NCI-H1417 treated with DMSO at 0.1 percent for 48 hours (cell line): ENCODE data around the gene PITPNM1.
"Not testable (repeated sequence)": the region's sequence is repeated elsewhere in the genome, so short reads cannot be mapped to it uniquely, and the experiment has no call there.

ENCODE experiments used
- DNase-seq: peaks from one replicate; lab custom pipeline; 2025; lab: John Stamatoyannopoulos, UW

The PITPNM1 gene

GRCh38 chr11:67504950-67505581 is at the start of gene PITPNM1:
TSS of gene PITPNM1 (minus strand) at chr11:67505363. CDS start at chr11:67504180, 1,183 bp downstream.
- no peak for DNase-seq

GRCh38 chr11:67551697-67552096 is 46.5 kb upstream of the PITPNM1 start:
- DNase-seq = not testable (repeated sequence)

DNA sequence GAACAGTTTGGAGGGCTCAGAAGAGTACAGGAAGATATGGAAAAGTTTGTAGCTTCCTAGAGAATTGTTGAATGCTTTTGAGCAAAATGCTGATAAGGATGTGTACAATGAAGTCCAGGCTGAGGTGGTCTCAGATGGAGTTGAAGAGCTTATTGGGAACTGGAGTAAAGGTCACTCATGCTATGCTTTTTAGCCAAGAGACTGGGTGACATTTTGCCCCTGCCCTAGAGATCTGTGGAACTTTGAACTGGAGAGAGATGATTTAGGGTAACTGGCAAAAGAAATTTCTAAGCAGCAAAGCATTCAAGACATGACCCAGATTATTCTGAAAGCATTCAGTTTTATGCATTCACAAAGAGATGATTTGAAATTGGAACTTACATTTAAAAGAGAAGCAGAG is 46.0 kb upstream of the PITPNM1 start:
- no peak for DNase-seq

GRCh38 chr11:67548555-67549110 is 43.5 kb upstream of the PITPNM1 start:
- no peak for DNase-seq

- not testable (repeated sequence) for DNase-seq
Observed at GRCh38 chr11:67548112-67548511, 42.9 kb upstream of the PITPNM1 start.

DNA sequence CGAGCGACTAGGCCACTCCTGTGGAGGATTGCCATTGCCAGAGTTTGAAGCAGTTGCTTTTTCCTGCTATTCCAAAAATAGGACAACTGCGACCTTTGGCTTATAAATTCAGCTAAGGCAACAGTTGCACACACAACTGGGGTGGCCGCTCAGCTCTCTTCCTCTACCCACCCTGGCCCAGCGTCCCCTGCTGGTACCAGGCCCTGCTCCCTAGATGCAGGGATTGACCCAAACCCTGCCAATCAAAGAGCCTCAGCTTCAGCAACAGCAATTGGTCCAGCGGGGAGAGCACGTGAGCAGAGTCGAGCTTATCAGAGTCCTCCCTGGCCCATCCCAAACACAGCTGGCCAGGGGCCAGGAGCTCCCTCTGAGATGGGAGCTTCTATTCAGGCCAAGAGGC is 40.1 kb upstream of the PITPNM1 start:
- DNase-seq = no peak

GRCh38 chr11:67544616-67545242 is 39.6 kb upstream of the PITPNM1 start:
- no peak for DNase-seq

GRCh38 chr11:67543585-67543984 is 38.4 kb upstream of the PITPNM1 start:
- DNase-seq = no peak

DNA sequence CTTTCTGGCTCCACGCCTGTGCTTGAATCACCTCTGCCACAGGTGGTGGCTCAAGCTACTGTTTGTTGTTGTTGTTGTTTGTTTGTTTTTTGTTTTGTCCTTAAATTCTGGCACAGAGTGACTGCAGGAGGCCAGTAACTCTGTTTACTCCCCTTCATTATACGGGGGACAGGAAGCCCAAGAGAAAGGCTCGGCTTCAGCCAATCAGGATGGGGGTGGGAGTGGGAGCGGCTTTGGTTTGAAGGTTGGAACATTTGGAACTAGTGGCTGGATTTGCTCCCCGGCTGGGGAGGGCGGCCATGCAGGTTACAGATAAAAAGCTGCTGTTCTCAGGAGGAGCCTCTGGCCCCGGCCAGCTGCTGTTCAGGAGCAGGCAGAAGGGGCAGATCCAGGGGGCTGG is 37.8 kb upstream of the PITPNM1 start:
- DNase-seq = no peak

DNA sequence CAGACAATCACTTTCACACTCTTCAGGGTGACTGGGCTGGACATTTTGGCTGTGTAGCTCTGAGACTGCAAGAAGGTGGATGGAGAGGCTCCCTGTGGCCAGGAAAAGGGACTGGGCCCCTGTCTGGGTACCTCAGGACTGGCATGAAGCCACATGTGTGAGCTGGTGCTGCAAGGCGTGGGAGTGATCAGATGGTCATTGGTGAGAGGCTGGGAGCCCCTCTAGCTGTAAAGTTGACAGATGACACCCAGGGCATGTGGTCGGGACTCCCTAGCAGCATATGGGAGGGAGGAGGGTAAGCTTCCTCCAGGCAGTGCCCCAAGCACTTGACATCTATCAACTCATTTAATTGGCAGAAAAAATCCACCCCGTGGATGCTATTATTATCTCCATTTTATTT is 37.0 kb upstream of the PITPNM1 start:
- DNase-seq = no peak

DNA sequence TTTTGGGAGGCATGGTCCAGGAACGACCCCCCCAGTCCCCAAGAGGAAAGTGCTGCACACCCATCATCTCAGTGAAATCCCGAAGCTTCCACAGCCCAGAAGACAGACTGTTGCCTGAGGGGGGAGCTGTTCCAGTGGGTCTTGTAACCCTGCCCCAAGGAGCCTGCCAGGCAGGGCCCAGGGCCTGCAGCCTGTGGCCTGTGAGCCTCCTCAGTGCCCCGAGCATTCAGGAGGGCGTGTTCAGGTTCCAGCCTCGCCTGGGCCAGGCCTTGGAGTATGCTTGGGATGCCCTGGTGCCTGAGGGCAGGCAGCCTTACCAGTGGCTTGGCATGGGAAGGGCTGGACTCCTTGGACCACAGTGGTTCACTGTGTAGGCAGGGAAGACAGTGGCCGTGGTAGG is 36.0 kb upstream of the PITPNM1 start:
- no peak for DNase-seq

- no peak for DNase-seq
Observed at GRCh38 chr11:67539550-67539949, 34.4 kb upstream of the PITPNM1 start.

- no peak for DNase-seq
Observed at GRCh38 chr11:67538823-67539505, 33.8 kb upstream of the PITPNM1 start.

DNA sequence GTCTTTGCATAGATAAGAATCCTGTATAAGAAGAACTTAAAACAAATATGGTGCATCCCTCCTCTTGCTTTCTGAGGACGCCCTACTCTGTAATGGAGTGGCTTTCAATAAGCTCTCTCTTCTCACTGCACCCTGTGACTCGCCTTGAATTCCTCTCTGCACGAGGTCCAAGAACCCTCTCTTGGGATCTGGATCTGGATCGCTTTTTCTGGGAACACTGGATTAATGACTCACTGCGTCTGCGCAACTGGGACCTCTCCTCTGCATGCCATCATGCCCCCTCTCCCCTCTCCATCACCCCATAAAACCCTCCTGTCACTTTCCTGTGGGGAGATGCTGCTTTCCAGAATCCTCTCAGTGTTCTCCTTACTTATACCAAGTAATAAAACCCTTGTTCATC is 33.1 kb upstream of the PITPNM1 start:
- DNase-seq = no peak

- DNase-seq = no peak
Observed at GRCh38 chr11:67535561-67535960, 30.4 kb upstream of the PITPNM1 start.

GRCh38 chr11:67534070-67534679 is 29.0 kb upstream of the PITPNM1 start:
- DNase-seq = no peak

- DNase-seq = no peak
Observed at GRCh38 chr11:67532889-67533288, 27.7 kb upstream of the PITPNM1 start.

- DNase-seq = no peak
Observed at GRCh38 chr11:67530282-67530592, 25.1 kb upstream of the PITPNM1 start.

DNA sequence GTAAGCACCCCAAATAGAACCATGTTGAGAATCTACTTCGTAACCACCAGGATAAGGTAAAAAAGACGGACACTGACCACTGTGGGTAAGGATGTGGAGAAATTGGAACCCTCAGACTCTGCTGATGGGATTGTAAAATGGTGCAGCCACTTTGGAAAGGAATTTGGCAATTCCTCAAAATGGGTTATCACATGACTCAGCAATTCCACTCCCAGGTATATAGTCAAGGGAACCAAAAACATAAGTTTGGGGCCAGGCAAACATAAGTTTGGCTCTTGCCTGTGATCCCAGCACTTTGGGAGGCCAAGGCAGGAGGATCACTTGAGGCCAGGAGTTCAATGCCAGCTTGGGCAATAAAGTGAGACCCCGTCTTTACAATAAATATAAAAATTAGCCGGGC is 23.2 kb upstream of the PITPNM1 start:
- DNase-seq = no peak

DNA sequence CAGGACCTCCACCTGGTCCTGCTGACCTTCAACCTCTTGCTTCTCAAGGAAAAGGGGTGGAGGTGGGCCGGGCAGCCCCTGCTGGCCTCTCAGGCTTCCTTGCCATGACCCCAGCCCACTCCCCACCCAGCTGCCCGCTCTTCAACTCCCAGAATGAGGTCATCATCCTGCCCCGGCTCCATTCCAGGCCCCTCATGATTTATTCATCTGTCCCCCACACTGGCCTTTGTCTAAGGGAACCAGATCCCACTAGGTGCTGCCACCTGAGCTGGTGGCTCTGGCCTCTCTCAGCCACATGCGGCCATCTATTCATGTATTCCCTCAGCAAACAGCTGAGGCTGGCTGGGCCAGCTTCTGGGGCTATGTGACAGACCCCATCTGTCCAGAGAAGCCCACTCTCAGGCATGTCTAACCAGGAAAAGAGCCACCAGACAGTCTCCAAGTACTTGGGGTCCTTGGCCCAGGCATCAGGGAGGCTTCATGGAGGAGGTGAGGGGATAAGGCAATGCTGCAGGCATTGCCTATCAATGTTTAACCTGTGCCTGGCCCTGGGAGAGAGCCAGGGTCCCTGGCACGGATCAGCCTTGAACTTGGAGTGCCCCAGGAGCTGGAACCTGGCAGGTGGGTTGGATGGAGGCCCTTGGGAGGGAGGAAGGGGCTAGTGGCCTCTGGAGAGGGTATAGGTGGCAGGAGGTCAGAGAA is 20.3 kb upstream of the PITPNM1 start:
- no peak for DNase-seq

DNA sequence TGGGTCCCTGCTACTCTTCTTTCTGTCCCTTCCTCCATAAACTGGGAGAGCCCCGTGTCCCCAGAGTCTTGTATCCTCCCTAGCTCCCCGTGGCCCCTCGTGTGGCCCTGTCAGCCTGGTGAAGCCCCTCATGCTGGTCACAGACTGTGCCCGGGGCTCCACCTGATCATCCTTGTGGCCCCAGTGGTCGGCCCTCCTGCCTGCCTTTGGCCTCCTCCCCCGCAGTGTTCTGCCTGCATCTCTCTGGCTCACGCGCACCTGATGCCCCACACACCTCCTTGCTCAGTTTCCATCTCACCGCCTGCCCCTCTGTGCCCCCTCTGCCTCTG is 19.3 kb upstream of the PITPNM1 start:
- no peak for DNase-seq
